ENCODE measurements around the gene ABHD13. TPM values are rescaled to one million over a fixed set of nuclear protein-coding genes. Genes with fewer than 3 reads are reported as not detected.

ABHD13 gene
- total RNA-seq = 1 to 10 TPM; 9.1 to 9.9 TPM

DNA sequence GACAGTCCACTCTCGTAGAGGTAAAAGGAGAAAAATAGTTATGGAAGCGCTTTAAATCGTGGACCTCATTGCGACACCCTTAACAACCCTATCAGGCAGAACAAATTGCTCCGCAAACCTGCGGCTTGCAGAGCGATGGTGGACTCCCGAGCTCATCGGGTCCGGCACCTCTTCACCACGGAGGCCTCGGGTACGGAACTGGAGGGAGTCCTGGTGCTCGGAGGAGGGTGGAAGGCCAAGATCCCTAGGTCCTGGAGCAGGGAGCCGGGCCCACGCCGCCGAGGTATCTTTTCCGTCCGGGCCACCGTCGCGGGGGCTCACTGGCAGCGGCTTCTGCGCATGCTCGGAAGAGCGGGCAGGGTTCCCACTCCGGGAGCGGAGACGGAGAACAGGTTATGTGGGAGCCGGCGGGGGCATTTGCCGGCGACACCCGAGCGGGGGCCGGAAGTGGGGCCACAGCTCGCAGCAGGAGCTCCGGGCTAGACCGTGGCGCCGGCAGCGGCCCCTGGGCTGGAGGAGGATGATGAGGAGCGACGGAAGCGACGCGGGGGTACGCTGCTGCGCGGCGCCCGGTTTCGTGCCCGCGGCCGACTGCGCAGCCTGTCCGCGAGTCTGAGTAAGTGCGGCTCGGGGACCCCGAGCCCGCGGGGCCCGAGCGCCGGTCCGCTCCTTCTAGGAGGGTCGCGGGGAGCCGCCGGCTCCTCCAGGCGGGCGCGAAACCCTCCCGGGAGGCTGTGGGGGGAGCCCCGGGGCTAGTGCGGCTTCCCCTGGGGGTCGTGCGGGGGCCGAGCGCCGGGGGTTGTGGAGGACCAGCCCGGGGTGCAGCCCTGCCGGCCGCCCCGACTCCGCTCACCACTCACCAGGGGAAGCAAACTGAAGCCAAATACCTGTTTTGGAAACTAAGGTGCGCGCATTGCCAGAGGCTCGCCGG, at the start of gene ABHD13:
ABHD13 (plus strand) TSS at position 349 of the 931 bp plus-strand sequence. CDS start 10,827 bp downstream, outside the sequence.
- no peaks in the 10 kb centered on the region for H3K9me3 Mint-ChIP-seq
- ChIA-PET CTCF (interaction anchor here (0.6 to 1.0 kb wide), 2 partner anchors 9 to 52 kb away, joined by 3 read pairs; no protein-coding TSS in a partner anchor), POLR2A (no interaction called here)
- peak within 1 kb of the TSS; percentile 90 for H3K4me3 Mint-ChIP-seq
- H3K4me1 Mint-ChIP-seq = peaks cover 46% of the 10 kb centered on the region
- peak within 1 kb of the TSS; percentile 97 for H3K27ac Mint-ChIP-seq
- H3K27me3 Mint-ChIP-seq = no peaks in the 10 kb centered on the region
- peaks cover 5% of the 10 kb centered on the region for H3K36me3 Mint-ChIP-seq (ENCODE audit: low read depth)
- DNase-seq = peak; percentile 89

DNA sequence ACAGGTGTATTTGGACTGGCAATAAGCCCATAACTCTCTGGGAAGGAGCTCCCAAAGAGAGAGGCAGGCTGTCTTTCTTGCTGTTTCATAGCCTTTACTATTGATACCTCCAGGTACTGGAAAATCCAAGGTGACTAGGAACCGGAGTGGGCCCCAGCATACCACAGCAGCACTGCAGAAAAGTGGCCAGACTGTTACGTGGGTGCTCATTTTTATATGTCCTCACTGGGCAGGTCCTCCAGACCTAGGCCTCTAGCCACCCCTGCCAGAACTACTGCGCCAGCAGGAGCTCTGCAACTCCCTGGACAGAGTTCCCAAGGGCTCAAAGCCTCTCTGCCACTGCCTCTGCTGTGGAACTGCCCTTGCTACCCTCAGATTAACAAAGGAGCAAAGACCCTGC, 49.3 kb upstream of the ABHD13 start:
- Mint-ChIP-seq H3K4me3 (no peak overlapping the region), H3K4me1 (no peaks in the 10 kb centered on the region), H3K27ac (no peak overlapping the region), H3K27me3 (peaks cover 5% of the 10 kb centered on the region), H3K9me3 (peaks cover 6% of the 10 kb centered on the region), H3K36me3 (ENCODE audit: low read depth) (no peaks in the 10 kb centered on the region)
- ChIA-PET POLR2A (no interaction called here), CTCF (no interaction called here)
- no peak for DNase-seq

DNA sequence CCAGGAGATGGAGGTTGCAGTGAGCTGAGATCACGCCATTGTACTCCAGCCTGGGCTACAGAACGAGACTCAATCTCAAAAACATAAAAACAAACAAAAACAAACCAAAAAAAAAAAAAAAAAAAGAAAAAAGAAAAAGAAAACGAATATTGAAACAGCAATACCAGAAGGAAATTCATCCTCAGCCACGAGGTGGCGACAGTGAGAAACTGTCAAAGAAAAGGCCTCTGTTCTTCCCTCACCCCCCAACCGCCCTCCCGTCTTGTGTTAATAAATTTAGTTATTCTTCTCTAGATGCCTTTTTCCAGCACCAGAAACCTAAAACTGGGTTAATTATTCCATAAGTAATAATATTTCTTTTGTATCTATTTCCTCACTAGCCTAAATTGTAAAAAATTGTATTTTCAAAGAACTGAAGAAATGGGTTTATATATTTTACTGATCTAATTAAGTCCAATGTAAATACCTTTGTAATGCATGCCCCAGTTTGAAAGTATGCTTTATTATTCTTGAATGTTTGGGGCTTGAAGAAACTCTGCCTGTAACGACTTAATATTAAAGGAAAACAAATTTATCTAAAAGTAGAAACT, 41.4 kb upstream of the ABHD13 start:
- Mint-ChIP-seq H3K27me3 (peaks cover 5% of the 10 kb centered on the region), H3K9me3 (peaks cover 5% of the 10 kb centered on the region), H3K4me3 (no peak overlapping the region), H3K36me3 (ENCODE audit: low read depth) (no peaks in the 10 kb centered on the region), H3K4me1 (no peaks in the 10 kb centered on the region), H3K27ac (no peak overlapping the region)
- ChIA-PET CTCF (interaction anchor here (0.7 kb wide), 1 partner anchor 146 kb away, joined by 4 read pairs; no protein-coding TSS in a partner anchor), POLR2A (no interaction called here)
- peak; percentile 54 for DNase-seq

DNA sequence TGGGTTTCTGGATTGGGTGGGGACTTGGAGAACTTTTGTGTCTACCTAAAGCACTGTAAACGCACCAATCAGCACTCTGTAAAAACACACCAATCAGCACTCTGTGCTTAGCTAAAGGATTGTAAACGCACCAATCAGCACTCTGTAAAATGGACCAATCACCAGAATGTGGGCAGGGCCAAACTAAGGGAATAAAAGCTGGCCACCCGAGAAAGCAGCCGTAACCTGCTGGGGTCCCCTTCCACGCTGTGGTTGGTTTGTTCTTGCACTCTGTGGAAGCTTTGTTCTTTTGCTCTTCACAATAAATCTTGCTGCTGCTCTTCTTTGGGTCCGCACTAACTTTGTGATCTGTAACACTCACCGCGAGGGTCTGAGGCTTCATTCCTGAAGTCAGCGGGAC, 40.1 kb upstream of the ABHD13 start:
- Mint-ChIP-seq H3K36me3 (ENCODE audit: low read depth) (no peaks in the 10 kb centered on the region), H3K9me3 (peaks cover 5% of the 10 kb centered on the region), H3K27me3 (peaks cover 5% of the 10 kb centered on the region), H3K4me3 (no peak overlapping the region), H3K4me1 (no peaks in the 10 kb centered on the region), H3K27ac (no peak overlapping the region)
- CTCF ChIA-PET = interaction anchor here (1.1 kb wide), 1 partner anchor 22 kb away, joined by 3 read pairs; no protein-coding TSS in a partner anchor
- DNase-seq = no peak
- POLR2A ChIA-PET = no interaction called here

DNA sequence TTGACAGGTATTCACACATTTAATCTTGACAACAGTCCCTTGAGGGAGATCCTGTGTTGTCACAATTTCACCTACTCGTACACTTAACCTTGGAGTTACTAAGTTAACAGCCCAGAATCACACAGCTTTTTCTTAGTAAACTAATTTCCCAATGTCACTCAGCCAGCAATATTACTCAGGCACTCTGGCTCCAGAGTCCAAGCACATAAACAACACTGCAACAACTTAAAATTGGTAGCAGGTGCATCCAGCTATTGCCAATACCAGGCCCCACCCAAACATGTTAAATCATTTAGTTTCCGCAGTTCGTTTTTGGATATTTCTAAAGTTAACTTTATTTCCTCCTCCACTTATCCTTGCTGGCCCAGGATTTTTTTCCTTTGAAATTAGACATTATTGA, 35.5 kb upstream of the ABHD13 start:
- Mint-ChIP-seq H3K9me3 (no peaks in the 10 kb centered on the region), H3K27ac (no peak overlapping the region), H3K4me1 (no peaks in the 10 kb centered on the region), H3K27me3 (peaks cover 6% of the 10 kb centered on the region), H3K36me3 (ENCODE audit: low read depth) (no peaks in the 10 kb centered on the region), H3K4me3 (no peak overlapping the region)
- no peak for DNase-seq
- CTCF ChIA-PET = no interaction called here
- POLR2A ChIA-PET = no interaction called here

DNA sequence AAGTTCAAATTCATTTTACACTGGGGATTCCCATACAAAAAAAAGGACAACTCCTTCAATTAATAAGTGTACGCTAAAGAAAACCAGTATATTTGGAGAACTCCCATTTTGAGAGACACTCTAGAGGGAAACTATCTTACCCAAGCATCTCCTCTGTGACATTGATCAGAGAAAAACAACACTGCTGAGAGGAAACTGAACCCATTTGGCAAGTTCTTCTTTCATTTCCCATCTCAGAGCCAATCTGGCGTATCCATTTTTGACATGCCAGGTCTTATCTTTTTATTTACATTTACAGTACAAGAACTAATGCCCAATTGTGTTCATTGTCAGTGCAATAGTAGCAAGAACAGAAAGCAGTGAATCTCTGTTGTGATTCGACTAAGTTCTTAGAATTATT, 33.0 kb upstream of the ABHD13 start:
- no peak overlapping the region for H3K4me3 Mint-ChIP-seq
- no peaks in the 10 kb centered on the region for H3K4me1 Mint-ChIP-seq
- no peaks in the 10 kb centered on the region for H3K9me3 Mint-ChIP-seq
- DNase-seq = no peak
- ChIA-PET CTCF (no interaction called here), POLR2A (no interaction called here)
- peaks cover 10% of the 10 kb centered on the region for H3K27me3 Mint-ChIP-seq
- H3K36me3 Mint-ChIP-seq (ENCODE audit: low read depth) = no peaks in the 10 kb centered on the region
- no peak overlapping the region for H3K27ac Mint-ChIP-seq

DNA sequence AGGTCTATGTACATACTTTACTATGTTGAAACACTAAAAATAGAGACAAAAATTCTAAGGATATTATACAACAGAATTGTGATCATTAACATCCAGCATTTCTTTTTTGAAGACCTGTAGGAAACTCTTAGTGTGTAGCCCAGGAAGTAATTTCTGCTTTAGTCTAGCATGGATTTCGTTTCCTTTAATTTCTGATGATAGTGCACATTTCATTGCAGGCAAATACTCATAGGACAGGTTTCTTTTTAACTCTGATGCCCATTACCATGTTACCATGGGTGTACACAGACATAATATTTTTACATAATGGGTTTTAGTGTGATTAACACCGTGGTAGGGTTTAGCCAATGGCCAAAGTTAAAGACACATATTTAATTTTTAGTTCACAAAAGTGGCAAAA, 29.9 kb upstream of the ABHD13 start:
- ChIA-PET POLR2A (no interaction called here), CTCF (no interaction called here)
- no peaks in the 10 kb centered on the region for H3K9me3 Mint-ChIP-seq
- H3K4me1 Mint-ChIP-seq = no peaks in the 10 kb centered on the region
- no peaks in the 10 kb centered on the region for H3K36me3 Mint-ChIP-seq (ENCODE audit: low read depth)
- peaks cover 10% of the 10 kb centered on the region for H3K27me3 Mint-ChIP-seq
- H3K4me3 Mint-ChIP-seq = no peak overlapping the region
- DNase-seq = no peak
- H3K27ac Mint-ChIP-seq = no peak overlapping the region

DNA sequence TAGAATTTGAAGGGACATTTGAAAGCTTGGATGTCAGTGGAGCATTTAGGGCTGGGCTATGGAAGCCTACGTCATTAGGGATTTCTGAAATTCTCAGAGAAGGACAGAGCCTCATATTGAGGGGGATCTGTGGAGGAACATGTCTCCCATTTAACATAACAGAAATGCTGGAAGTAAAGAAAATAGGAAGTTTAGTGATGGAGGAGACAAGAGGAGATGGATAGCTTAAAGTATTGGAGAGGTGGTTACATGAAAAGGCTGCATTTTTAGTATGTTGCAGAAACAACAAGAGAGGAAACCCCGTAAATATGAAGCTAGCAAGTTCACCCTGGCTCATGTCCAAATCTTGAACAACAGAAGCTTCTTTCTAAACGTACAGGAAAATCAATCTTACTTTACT, 27.3 kb upstream of the ABHD13 start:
- no peaks in the 10 kb centered on the region for H3K4me1 Mint-ChIP-seq
- H3K36me3 Mint-ChIP-seq (ENCODE audit: low read depth) = no peaks in the 10 kb centered on the region
- peaks cover 6% of the 10 kb centered on the region for H3K27me3 Mint-ChIP-seq
- ChIA-PET CTCF (no interaction called here), POLR2A (no interaction called here)
- no peak overlapping the region for H3K4me3 Mint-ChIP-seq
- peaks cover 11% of the 10 kb centered on the region for H3K9me3 Mint-ChIP-seq
- no peak for DNase-seq
- H3K27ac Mint-ChIP-seq = no peak overlapping the region

DNA sequence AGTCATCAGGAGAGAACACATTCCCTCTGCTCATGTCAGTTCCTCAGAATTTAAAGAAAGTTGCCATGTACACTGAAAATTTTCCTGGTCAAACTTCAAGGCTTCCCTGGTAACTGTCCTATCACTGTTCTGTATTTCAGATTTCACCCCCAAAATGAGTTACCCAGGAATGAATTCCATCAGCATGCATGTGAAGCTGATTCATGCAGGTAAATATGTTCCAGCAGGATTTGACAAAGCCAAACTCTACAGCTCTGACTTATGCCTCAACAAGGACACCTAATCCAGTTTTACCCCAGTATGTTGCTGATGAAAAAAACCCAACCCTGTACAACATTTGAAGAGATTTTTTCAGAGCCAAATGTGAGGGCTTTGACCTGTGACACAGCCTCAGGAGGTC, 24.4 kb upstream of the ABHD13 start:
- POLR2A ChIA-PET = no interaction called here
- DNase-seq = no peak
- Mint-ChIP-seq H3K9me3 (peaks cover 17% of the 10 kb centered on the region), H3K27ac (no peak overlapping the region), H3K4me3 (no peak overlapping the region), H3K4me1 (no peaks in the 10 kb centered on the region), H3K36me3 (ENCODE audit: low read depth) (no peaks in the 10 kb centered on the region), H3K27me3 (peaks cover 3% of the 10 kb centered on the region)
- CTCF ChIA-PET = no interaction called here

DNA sequence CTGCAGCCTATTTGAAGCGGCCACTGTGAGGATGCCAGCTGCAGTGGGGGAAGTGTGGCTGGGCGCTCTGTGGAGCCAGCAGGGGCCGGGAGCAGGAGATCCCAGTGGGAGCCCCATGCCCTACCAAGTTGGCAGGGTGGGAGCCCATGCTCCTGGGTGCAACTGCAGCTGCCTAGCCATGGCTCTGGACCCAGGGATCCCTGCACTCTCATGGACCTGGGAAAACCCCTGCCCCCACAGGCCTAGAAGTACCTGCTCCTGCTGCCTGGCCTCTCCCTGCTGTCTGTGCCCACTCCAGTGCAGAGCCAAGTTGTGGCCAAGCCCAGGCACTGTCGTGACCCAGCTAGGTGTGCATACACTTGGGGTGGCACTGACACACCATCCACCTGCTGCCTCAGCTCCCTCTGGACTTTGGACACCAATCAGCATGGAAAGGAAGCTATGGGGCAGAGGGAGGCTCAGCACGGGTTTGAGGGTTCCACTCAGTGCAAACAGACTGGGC, 23.7 kb upstream of the ABHD13 start:
- Mint-ChIP-seq H3K4me1 (no peaks in the 10 kb centered on the region), H3K9me3 (peaks cover 17% of the 10 kb centered on the region), H3K4me3 (no peak overlapping the region), H3K27ac (no peak overlapping the region), H3K27me3 (peaks cover 7% of the 10 kb centered on the region), H3K36me3 (ENCODE audit: low read depth) (no peaks in the 10 kb centered on the region)
- POLR2A ChIA-PET = no interaction called here
- CTCF ChIA-PET = no interaction called here
- DNase-seq = no peak

DNA sequence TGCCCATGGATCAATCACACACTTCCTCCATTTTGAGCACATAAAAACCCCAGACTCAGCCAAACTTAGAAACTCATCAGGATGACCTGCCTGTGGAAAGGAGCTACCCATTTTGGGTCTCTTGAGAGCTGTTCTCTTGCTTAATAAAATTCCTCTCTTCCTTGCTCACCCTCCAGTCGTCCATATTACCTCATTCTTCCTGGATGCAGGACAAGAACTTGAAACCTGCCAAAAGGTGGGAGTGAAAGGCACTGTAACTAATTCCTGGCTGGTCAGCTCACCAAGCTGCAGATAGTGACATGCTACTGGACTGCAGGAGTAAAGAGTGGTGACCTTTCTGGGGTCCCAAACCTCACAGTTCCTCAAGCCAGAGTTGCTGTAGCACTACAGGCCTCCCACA, 23.0 kb upstream of the ABHD13 start:
- Mint-ChIP-seq H3K27ac (no peak overlapping the region), H3K9me3 (peaks cover 22% of the 10 kb centered on the region), H3K36me3 (ENCODE audit: low read depth) (no peaks in the 10 kb centered on the region), H3K4me3 (no peak overlapping the region), H3K4me1 (no peaks in the 10 kb centered on the region), H3K27me3 (peaks cover 12% of the 10 kb centered on the region)
- POLR2A ChIA-PET = no interaction called here
- CTCF ChIA-PET = no interaction called here
- DNase-seq = no peak

DNA sequence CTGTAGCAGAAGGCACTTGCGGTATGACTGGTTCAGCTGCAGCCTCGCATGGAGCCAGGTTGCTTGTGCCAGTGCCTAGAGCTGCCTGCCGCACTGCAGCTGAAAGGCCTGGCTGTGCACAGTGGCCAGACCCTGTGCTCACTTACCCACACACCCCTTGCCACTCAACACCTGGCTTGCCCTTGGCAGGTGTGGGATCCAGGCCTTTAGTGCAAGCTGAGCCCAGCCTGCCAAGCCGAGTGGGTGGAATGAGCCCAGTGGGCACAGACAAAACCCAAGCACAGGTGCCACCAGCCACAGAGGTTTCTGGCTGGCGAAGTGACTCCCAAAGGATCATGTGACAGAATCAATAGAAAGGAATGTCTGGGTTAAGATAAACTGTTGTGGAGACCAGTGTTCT, 22.3 kb upstream of the ABHD13 start:
- CTCF ChIA-PET = no interaction called here
- Mint-ChIP-seq H3K4me1 (no peaks in the 10 kb centered on the region), H3K27ac (no peak overlapping the region), H3K4me3 (no peak overlapping the region), H3K9me3 (peaks cover 22% of the 10 kb centered on the region), H3K27me3 (peaks cover 11% of the 10 kb centered on the region), H3K36me3 (ENCODE audit: low read depth) (no peaks in the 10 kb centered on the region)
- no peak for DNase-seq
- POLR2A ChIA-PET = no interaction called here

DNA sequence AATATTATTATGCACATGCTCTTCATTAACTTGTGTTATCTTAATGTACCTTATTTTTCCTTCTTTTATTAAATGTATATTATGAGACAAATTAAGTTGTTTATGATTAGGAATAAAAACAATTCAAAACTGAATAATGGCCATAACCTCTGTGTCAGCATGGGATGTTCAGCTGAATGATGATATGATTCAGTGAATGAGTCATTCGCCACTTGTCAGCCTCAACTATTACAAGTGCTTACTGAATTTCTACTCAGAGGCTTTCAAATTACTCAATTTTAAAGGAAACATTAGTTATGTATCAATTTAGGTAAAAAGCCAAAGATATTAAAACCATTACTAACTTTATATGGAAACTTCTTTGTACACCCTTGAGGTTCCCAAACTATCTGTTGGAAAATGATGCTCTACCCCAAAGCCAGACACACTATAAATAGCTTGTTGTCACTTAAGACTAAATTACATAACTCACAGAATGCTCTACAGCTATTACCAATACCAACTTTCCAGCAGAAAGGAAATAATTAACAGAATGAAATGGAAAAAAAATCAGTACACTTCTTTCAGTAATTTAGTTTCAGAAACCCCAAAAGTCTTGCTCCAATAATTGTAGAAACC, 17.3 kb upstream of the ABHD13 start:
- H3K36me3 Mint-ChIP-seq (ENCODE audit: low read depth) = no peaks in the 10 kb centered on the region
- no peak overlapping the region for H3K4me3 Mint-ChIP-seq
- no peak overlapping the region for H3K27ac Mint-ChIP-seq
- ChIA-PET POLR2A (no interaction called here), CTCF (no interaction called here)
- peaks cover 14% of the 10 kb centered on the region for H3K4me1 Mint-ChIP-seq
- peaks cover 14% of the 10 kb centered on the region for H3K9me3 Mint-ChIP-seq
- peaks cover 13% of the 10 kb centered on the region for H3K27me3 Mint-ChIP-seq
- no peak for DNase-seq

All from activated CD4-positive, alpha-beta T cell treated with anti-CD3 and anti-CD28 coated beads, Interleukin-2, amount 10 ng/mL, durations not matched to agents 7 days and 5 days (primary cell).